SU-DHL-6 (cell line): ENCODE measurements around the gene SGCD.

Experiments used
- H2AFZ ChIP-seq: fragments of 200-600 bp; sonication (generic); 2 replicates; pipeline ENCODE4 v1.6.1; 2014; ENCODE audit warnings: low read depth, mild to moderate bottlenecking, moderate library complexity, mixed read lengths, antibody characterized with exemption, low read length; ENCODE audit not compliant: severe bottlenecking
- H3F3A ChIP-seq: fragments of 200-600 bp; shearing (Covaris generic); 2 replicates; pipeline ENCODE4 v1.6.0; 2016; ENCODE audit warnings: antibody characterized with exemption, mild to moderate bottlenecking; ENCODE audit not compliant: insufficient read depth
- H3K27ac ChIP-seq: fragments of 200-600 bp; sonication (generic); 2 replicates; pipeline ENCODE4 v1.5.1; 2016; ENCODE audit warnings: low read depth, mild to moderate bottlenecking, low read length, moderate library complexity, mixed read lengths
- H3K27me3 ChIP-seq: fragments of 200-600 bp; sonication (generic), shearing (Covaris generic); 2 replicates; pipeline ENCODE4 v1.6.0; 2014; ENCODE audit warnings: mild to moderate bottlenecking, low read length
- H3K36me3 ChIP-seq: fragments of 200-600 bp; sonication (generic); 2 replicates; pipeline ENCODE4 v1.6.1; 2014; ENCODE audit warnings: mild to moderate bottlenecking, low read length, mixed read lengths
- H3K4me2 ChIP-seq: fragments of 300-600, 200-600 bp; shearing (Covaris generic), sonication (generic); 2 replicates; pipeline ENCODE4 v1.6.0; 2014; ENCODE audit warnings: low read length, low read depth, mild to moderate bottlenecking; ENCODE audit not compliant: poor library complexity, severe bottlenecking
- H3K4me3 ChIP-seq: fragments of 200-600 bp; sonication (generic); 2 replicates; pipeline ENCODE4 v1.5.1; 2014; ENCODE audit warnings: antibody characterized with exemption, low read length, mild to moderate bottlenecking, mixed read lengths; ENCODE audit not compliant: insufficient read depth, poor library complexity, severe bottlenecking
- H3K79me2 ChIP-seq: fragments of 200-600 bp; sonication (generic); 2 replicates; pipeline ENCODE4 v1.6.1; 2014; ENCODE audit warnings: mild to moderate bottlenecking, low read length, moderate library complexity; ENCODE audit not compliant: insufficient read depth
- H3K9ac ChIP-seq: fragments of 200-600 bp; sonication (generic); 2 replicates; pipeline ENCODE4 v1.7.0; 2014; ENCODE audit warnings: mild to moderate bottlenecking, low read length
- H3K9me2 ChIP-seq: fragments of 200-600 bp; sonication (generic); replicated peaks from 2 replicates; pipeline ENCODE4 v1.6.1; 2014; ENCODE audit warnings: low read length; ENCODE audit not compliant: insufficient read depth
- H3K9me3 ChIP-seq: fragments of 200-600 bp; sonication (generic); 2 replicates; pipeline ENCODE4 v1.6.1; 2014; ENCODE audit warnings: low read length, mixed read lengths; ENCODE audit not compliant: insufficient read depth
- H4K20me1 ChIP-seq: fragments of 200-600 bp; sonication (generic); 2 replicates; pipeline ENCODE4 v1.6.1; 2014; ENCODE audit warnings: low read depth, mild to moderate bottlenecking, antibody characterized with exemption, low read length, moderate library complexity, mixed read lengths
- CTCF ChIP-seq: fragments of 200-600 bp; sonication (generic); IDR thresholded peaks from one replicate; pipeline ENCODE4 v1.5.1; 2017; ENCODE audit warnings: antibody characterized with exemption, mild to moderate bottlenecking, low read length, moderate library complexity; ENCODE audit not compliant: insufficient read depth, poor library complexity, severe bottlenecking
- EZH2phosphoT487 ChIP-seq: fragments of 200-600 bp; sonication (generic), shearing (Covaris generic); conservative IDR thresholded peaks from 2 replicates; pipeline ENCODE4 v1.6.1; 2018; ENCODE audit warnings: mild to moderate bottlenecking, antibody characterized with exemption, low read length, moderate library complexity, mixed read lengths

SGCD gene

GRCh38 chr5:156393980-156394379 is 67.0 kb downstream of the SGCD start:
- Histone ChIP-seq H3K9ac (no peak overlapping the region), H3K4me2 (no peak overlapping the region), H3K36me3 (no peaks in the 10 kb centered on the region), H3K9me2 (no peaks in the 10 kb centered on the region), H3K79me2 (no peaks in the 10 kb centered on the region), H4K20me1 (no peaks in the 10 kb centered on the region), H3F3A (no peaks in the 10 kb centered on the region), H3K4me3 (no peak overlapping the region), H3K9me3 (no peaks in the 10 kb centered on the region), H3K27me3 (no peaks in the 10 kb centered on the region), H2AFZ (no peak overlapping the region), H3K27ac (no peak overlapping the region)
- no peak for TF ChIP-seq EZH2phosphoT487
- no peak for TF ChIP-seq CTCF

GRCh38 chr5:156394642-156395305 is 67.8 kb downstream of the SGCD start:
- Histone ChIP-seq H3K4me2 (no peak overlapping the region), H3K9me3 (no peaks in the 10 kb centered on the region), H3K36me3 (no peaks in the 10 kb centered on the region), H3K9me2 (no peaks in the 10 kb centered on the region), H4K20me1 (no peaks in the 10 kb centered on the region), H3K4me3 (no peak overlapping the region), H3F3A (no peaks in the 10 kb centered on the region), H3K27ac (no peak overlapping the region), H3K79me2 (no peaks in the 10 kb centered on the region), H3K9ac (no peak overlapping the region), H3K27me3 (no peaks in the 10 kb centered on the region), H2AFZ (no peak overlapping the region)
- no peak for TF ChIP-seq EZH2phosphoT487
- no peak for TF ChIP-seq CTCF

GRCh38 chr5:156395306-156395675 is 68.3 kb downstream of the SGCD start:
- H3K9me2 ChIP-seq: no peaks in the 10 kb centered on the region
- no peaks in the 10 kb centered on the region for H3K9me3 ChIP-seq
- H3K36me3 ChIP-seq: no peaks in the 10 kb centered on the region
- H3F3A ChIP-seq: no peaks in the 10 kb centered on the region
- no peak overlapping the region for H3K27ac ChIP-seq
- H3K4me2 ChIP-seq: no peak overlapping the region
- H3K9ac ChIP-seq: no peak overlapping the region
- no peak overlapping the region for H3K4me3 ChIP-seq
- no peaks in the 10 kb centered on the region for H4K20me1 ChIP-seq
- TF ChIP-seq EZH2phosphoT487: no peak
- no peak for TF ChIP-seq CTCF
- no peaks in the 10 kb centered on the region for H3K27me3 ChIP-seq
- no peak overlapping the region for H2AFZ ChIP-seq
- no peaks in the 10 kb centered on the region for H3K79me2 ChIP-seq
